ENCODE results near the gene FIBP. TPM values are rescaled to one million over a fixed set of nuclear protein-coding genes. Genes with fewer than 3 reads are reported as not detected.

FIBP gene
- total and polyA plus RNA-seq, 12 donors = 44.0 to 88.4 (median 49.9) TPM

DNA sequence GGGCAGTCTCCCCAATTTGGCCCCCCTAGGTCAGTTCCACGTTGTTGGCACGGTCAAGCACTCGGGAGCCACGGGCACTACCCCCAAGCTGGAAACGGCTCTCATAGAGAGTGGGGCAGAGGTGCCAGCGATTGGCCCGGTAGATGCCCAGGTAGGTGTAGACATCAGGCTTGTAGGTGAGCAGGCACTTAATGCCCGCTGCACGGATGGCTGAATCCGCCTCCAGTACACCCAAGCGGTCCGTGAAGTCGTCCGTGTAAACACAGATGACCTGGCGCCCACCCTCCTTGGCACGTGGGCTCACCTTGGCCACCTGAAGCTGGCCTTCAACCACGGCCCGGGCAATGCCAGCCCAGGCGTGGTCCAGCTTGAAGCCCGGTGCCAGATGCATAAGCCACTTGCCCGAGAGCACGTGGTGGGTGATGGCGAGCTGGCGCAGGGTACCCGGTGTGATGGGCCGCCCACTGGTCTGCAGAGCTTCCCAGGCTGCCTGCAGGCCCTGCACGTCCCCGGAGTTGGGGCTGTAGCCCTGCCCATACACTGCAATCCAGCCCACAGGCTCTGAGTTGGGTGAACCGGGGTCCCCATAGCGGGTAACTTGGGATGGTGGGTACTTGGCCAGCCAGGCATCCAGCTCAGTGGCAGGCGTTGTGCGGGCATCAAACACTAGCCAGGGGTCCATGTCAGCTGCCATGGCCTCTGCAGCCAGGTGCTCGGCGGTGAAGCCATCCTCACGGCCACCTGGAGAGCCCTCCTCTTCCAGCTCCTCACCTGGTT, 29.4 kb upstream of the FIBP start:
- peak overlapping the region; percentile 95 to 99 (median 97) for H3K27ac ChIP-seq
- H3K4me3 ChIP-seq = peak overlapping the region; percentile 74 to 100 (median 94)
- intact Hi-C loops (cut with DNase I) = loop anchor here in 4 of 10 donors (2.0 to 5.0 kb wide), 5 partner anchors 27 to 345 kb away; partner anchors contain the start of genes SART1 (in 3 of the 4), FIBP (in 2 of the 4), CCDC85B (in 1 of the 4) and FAM89B (in 1 of the 4)
- peaks cover 36 to 60% (median 53%) of the 10 kb centered on the region in 9 donors for H3K4me1 ChIP-seq
- WGBS, 2 donors = 81 to 83% methylated on average over 35 of the region's 35 CpGs
- no peaks in the 10 kb centered on the region for H3K27me3 ChIP-seq
- peaks cover 0 to 28% (median 0%) of the 10 kb centered on the region in 9 donors for H3K36me3 ChIP-seq
- no peaks in the 10 kb centered on the region for H3K9me3 ChIP-seq
- no peak for DNase-seq
- no peak for ATAC-seq
- TF ChIP-seq, protein P1, sequence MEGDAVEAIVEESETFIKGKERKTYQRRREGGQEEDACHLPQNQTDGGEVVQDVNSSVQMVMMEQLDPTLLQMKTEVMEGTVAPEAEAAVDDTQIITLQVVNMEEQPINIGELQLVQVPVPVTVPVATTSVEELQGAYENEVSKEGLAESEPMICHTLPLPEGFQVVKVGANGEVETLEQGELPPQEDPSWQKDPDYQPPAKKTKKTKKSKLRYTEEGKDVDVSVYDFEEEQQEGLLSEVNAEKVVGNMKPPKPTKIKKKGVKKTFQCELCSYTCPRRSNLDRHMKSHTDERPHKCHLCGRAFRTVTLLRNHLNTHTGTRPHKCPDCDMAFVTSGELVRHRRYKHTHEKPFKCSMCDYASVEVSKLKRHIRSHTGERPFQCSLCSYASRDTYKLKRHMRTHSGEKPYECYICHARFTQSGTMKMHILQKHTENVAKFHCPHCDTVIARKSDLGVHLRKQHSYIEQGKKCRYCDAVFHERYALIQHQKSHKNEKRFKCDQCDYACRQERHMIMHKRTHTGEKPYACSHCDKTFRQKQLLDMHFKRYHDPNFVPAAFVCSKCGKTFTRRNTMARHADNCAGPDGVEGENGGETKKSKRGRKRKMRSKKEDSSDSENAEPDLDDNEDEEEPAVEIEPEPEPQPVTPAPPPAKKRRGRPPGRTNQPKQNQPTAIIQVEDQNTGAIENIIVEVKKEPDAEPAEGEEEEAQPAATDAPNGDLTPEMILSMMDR (IDR thresholded peaks at IDR 0.05) = no peak

GRCh38 chr11:65917077-65917433, 28.8 kb upstream of the FIBP start:
- Histone ChIP-seq H3K4me3 (peak overlapping the region in 8 of 10 donors; percentile 74 to 100 (median 94)), H3K36me3 (peaks cover 0 to 22% (median 0%) of the 10 kb centered on the region in 9 donors), H3K4me1 (peaks cover 37 to 64% (median 56%) of the 10 kb centered on the region in 9 donors), H3K27me3 (no peaks in the 10 kb centered on the region), H3K27ac (peak overlapping the region in 6 of 10 donors; percentile 78 to 99 (median 96)), H3K9me3 (no peaks in the 10 kb centered on the region)
- intact Hi-C loops (cut with DNase I) = loop anchor here in 3 of 10 donors (5.0 kb wide), 2 partner anchors 45 to 345 kb away; partner anchors contain the start of genes SART1 (in 2 of the 3), FAM89B (in 1 of the 3) and ZNRD2 (in 1 of the 3)
- ATAC-seq (no peak), DNase-seq (no peak)
- TF ChIP-seq, protein P1 (IDR thresholded peaks at IDR 0.05) = no peak
- WGBS, 2 donors = 93 to 100% methylated on average over 3 of the region's 3 CpGs

- peak overlapping the region in 2 of 10 donors; percentile 14 to 29 for H3K4me3 ChIP-seq
- intact Hi-C loops (cut with DNase I) = loop anchor here in 3 of 10 donors (5.0 kb wide), 2 partner anchors 46 to 344 kb away; partner anchors contain the start of genes SART1 (in 2 of the 3), FAM89B (in 1 of the 3) and ZNRD2 (in 1 of the 3)
- 72 to 73% methylated on average over 7 of the region's 7 CpGs for WGBS, 2 donors
Observed at GRCh38 chr11:65916391-65916790, 28.1 kb upstream of the FIBP start.

GRCh38 chr11:65915821-65916251, 27.6 kb upstream of the FIBP start:
- ATAC-seq (peak in 7 of 8 donors; percentile 10 to 69 (median 43)), DNase-seq (peak; percentile 70 to 71)
- Histone ChIP-seq H3K36me3 (peaks cover 0 to 10% (median 0%) of the 10 kb centered on the region in 9 donors), H3K4me3 (peak overlapping the region in 4 of 10 donors; percentile 13 to 29 (median 18)), H3K4me1 (peaks cover 45 to 70% (median 63%) of the 10 kb centered on the region in 9 donors), H3K27ac (peak overlapping the region in 9 of 10 donors; percentile 67 to 99 (median 81)), H3K27me3 (no peaks in the 10 kb centered on the region), H3K9me3 (no peaks in the 10 kb centered on the region)
- 12 to 23% methylated on average over 13 of the region's 13 CpGs for WGBS, 2 donors
- intact Hi-C loops (cut with DNase I) = loop anchor here in 3 of 10 donors (5.0 kb wide), 2 partner anchors 46 to 344 kb away; partner anchors contain the start of genes SART1 (in 2 of the 3), FAM89B (in 1 of the 3) and ZNRD2 (in 1 of the 3)
- TF ChIP-seq, protein P1 (IDR thresholded peaks at IDR 0.05) = no peak

More at GRCh38 chr11:65916391-65916790, 28.1 kb upstream of the FIBP start:
- no peak for DNase-seq
- H3K36me3 ChIP-seq = peaks cover 0 to 16% (median 0%) of the 10 kb centered on the region in 9 donors
- H3K27me3 ChIP-seq = no peaks in the 10 kb centered on the region
- H3K27ac ChIP-seq = peak overlapping the region in 9 of 10 donors; percentile 67 to 99 (median 81)
- H3K4me1 ChIP-seq = peaks cover 44 to 71% (median 63%) of the 10 kb centered on the region in 9 donors
- no peaks in the 10 kb centered on the region for H3K9me3 ChIP-seq
- TF ChIP-seq, protein P1 (IDR thresholded peaks at IDR 0.05) = no peak
- no peak for ATAC-seq
